H1 (cell line): ENCODE results near the gene SLC23A1. TPM values are rescaled to one million over a fixed set of nuclear protein-coding genes. Genes with fewer than 3 reads are reported as not detected.

ENCODE experiments used
- CTCF ChIA-PET: fragments of 300-600 bp; sonication (Branson Sonifier 250); formaldehyde crosslinking; loops from one replicate; lab custom pipeline; 2021; ENCODE audit not compliant: partially characterized antibody; lab: Charles Lee
- POLR2A ChIA-PET: fragments of 300-600 bp; sonication (Branson Sonifier 250); formaldehyde crosslinking; loops from one replicate; lab custom pipeline; 2021; ENCODE audit warnings: inconsistent platforms; ENCODE audit not compliant: partially characterized antibody; lab: Charles Lee
- DNase-seq, 2 experiments: peaks; one replicate each; pipeline versions ENCODE4 v3.0.0 to v3.0.0-alpha.2; 2010 to 2022; ENCODE audit warnings: low spot score in 2 of 2, low read depth in 1 of 2, mixed read lengths in 1 of 2
- FAIRE-seq: peaks from 2 replicates; lab custom pipeline; 2011; peaks lifted over from hg19 to GRCh38; lab: Jason Lieb, UNC
- H2AFZ ChIP-seq: 2 replicates; pipeline ENCODE4 v1.8.1; 2012; ENCODE audit warnings: low read length, inconsistent platforms
- H2AK5ac ChIP-seq: 2 replicates; pipeline ENCODE4 v1.6.1; 2013; ENCODE audit warnings: low read depth, low read length
- H2BK120ac ChIP-seq: replicated peaks from 2 replicates; pipeline ENCODE3; 2013; ENCODE audit warnings: low read depth, low read length, inconsistent platforms
- H2BK12ac ChIP-seq: 2 replicates; pipeline ENCODE4 v1.6.1; 2013; ENCODE audit warnings: low read depth, low read length
- H2BK15ac ChIP-seq: 2 replicates; pipeline ENCODE4 v1.6.1; 2013; ENCODE audit warnings: low read length
- H2BK20ac ChIP-seq: 2 replicates; pipeline ENCODE4 v1.6.1; 2013; ENCODE audit warnings: low read length
- H2BK5ac ChIP-seq: 2 replicates; pipeline ENCODE4 v1.6.1; 2013; ENCODE audit warnings: low read depth, low read length
- H3K14ac ChIP-seq: 2 replicates; pipeline ENCODE4 v1.6.1; 2013; ENCODE audit warnings: inconsistent platforms; ENCODE audit not compliant: insufficient read length
- H3K18ac ChIP-seq: 2 replicates; pipeline ENCODE4 v1.6.1; 2013; ENCODE audit warnings: low read length; ENCODE audit errors: extremely low read depth
- H3K23ac ChIP-seq: 2 replicates; pipeline ENCODE4 v1.6.1; 2013; ENCODE audit warnings: inconsistent platforms; ENCODE audit not compliant: insufficient read length
- H3K23me2 ChIP-seq: 2 replicates; pipeline ENCODE4 v1.6.1; 2013; ENCODE audit warnings: low read depth, low read length
- H3K27ac ChIP-seq: 2 replicates; pipeline ENCODE4 v1.6.1; 2011; ENCODE audit warnings: low read depth, low read length, inconsistent platforms
- H3K27me3 ChIP-seq, 4 experiments: replicated peaks in 1 of 4; 1 replicate in 1 of 4; 2 replicates in 3 of 4; pipeline versions ENCODE4 v1.6.1 to v1.8.1; 2011 to 2013; ENCODE audit warnings: low read length in 3 of 4, mild to moderate bottlenecking in 3 of 4, inconsistent platforms in 2 of 4, mixed read lengths in 2 of 4, moderate library complexity in 1 of 4; ENCODE audit not compliant: control insufficient read depth in 3 of 4, insufficient read depth in 3 of 4; ENCODE audit errors: extremely low read depth in 1 of 4
- H3K36me3 ChIP-seq, 4 experiments: 2 replicates each; pipeline versions ENCODE4 v1.6.1 to v1.8.1; 2011 to 2013; ENCODE audit warnings: mild to moderate bottlenecking in 4 of 4, low read length in 3 of 4, moderate library complexity in 2 of 4, control low read depth in 1 of 4, inconsistent platforms in 1 of 4; ENCODE audit not compliant: insufficient read depth in 4 of 4, control insufficient read depth in 2 of 4
- H3K4ac ChIP-seq: replicated peaks from 2 replicates; pipeline ENCODE3; 2013; ENCODE audit warnings: low read length, low read depth, mixed read lengths, inconsistent platforms; ENCODE audit not compliant: insufficient read length
- H3K4me1 ChIP-seq, 4 experiments: replicated peaks in 1 of 4; 1 replicate in 1 of 4; 2 replicates in 3 of 4; pipeline versions ENCODE4 v1.6.1 to v1.8.1; 2011 to 2013; ENCODE audit warnings: low read length in 3 of 4, inconsistent platforms in 2 of 4, mixed read lengths in 1 of 4; ENCODE audit not compliant: insufficient read depth in 4 of 4, control insufficient read depth in 3 of 4
- H3K4me2 ChIP-seq, 2 experiments: 2 replicates each; pipeline versions ENCODE4 v1.6.1 to v1.8.1; 2011 to 2013; ENCODE audit warnings: low read depth in 2 of 2, low read length in 2 of 2, control low read depth in 1 of 2, inconsistent platforms in 1 of 2, mild to moderate bottlenecking in 1 of 2; ENCODE audit not compliant: insufficient read depth in 1 of 2
- H3K4me3 ChIP-seq, 4 experiments: fragments of 200-600, 300-600 bp in 1 of 4; sonication (generic), shearing (Covaris generic), sonication (Bioruptor Twin) in 1 of 4; 2 replicates each; pipeline versions ENCODE4 v1.5.1 to v1.8.1; 2011 to 2016; ENCODE audit warnings: low read length in 4 of 4, low read depth in 3 of 4, control low read depth in 2 of 4, inconsistent platforms in 2 of 4, mild to moderate bottlenecking in 2 of 4, mixed read lengths in 1 of 4, moderate library complexity in 1 of 4; ENCODE audit not compliant: insufficient read depth in 2 of 4; ENCODE audit errors: extremely low read depth in 1 of 4
- H3K56ac ChIP-seq: replicated peaks from 2 replicates; pipeline ENCODE3; 2013; ENCODE audit warnings: low read depth, mild to moderate bottlenecking, mixed read lengths, low read length, inconsistent platforms; ENCODE audit not compliant: insufficient read length
- H3K79me1 ChIP-seq: 2 replicates; pipeline ENCODE4 v1.6.1; 2013; ENCODE audit warnings: low read depth, low read length, control low read depth
- H3K79me2 ChIP-seq, 2 experiments: 2 replicates each; pipeline versions ENCODE4 v1.6.1 to v1.8.1; 2012 to 2013; ENCODE audit warnings: low read length in 2 of 2, mild to moderate bottlenecking in 2 of 2, inconsistent platforms in 1 of 2; ENCODE audit not compliant: insufficient read depth in 2 of 2, control insufficient read depth in 1 of 2
- H3K9ac ChIP-seq, 4 experiments: replicated peaks in 1 of 4; 1 replicate in 1 of 4; 2 replicates in 3 of 4; pipeline versions ENCODE4 v1.6.1 to v1.8.1; 2011 to 2013; ENCODE audit warnings: low read depth in 3 of 4, low read length in 3 of 4, control low read depth in 2 of 4, mild to moderate bottlenecking in 2 of 4, moderate library complexity in 2 of 4, inconsistent platforms in 1 of 4; ENCODE audit errors: extremely low read depth in 1 of 4
- H3K9me3 ChIP-seq, 2 experiments: 2 replicates each; pipeline versions ENCODE4 v1.6.1 to v1.8.1; 2012 to 2013; ENCODE audit warnings: mild to moderate bottlenecking in 2 of 2, moderate library complexity in 2 of 2, control low read depth in 1 of 2, inconsistent platforms in 1 of 2, low read depth in 1 of 2, low read length in 1 of 2, mixed read lengths in 1 of 2; ENCODE audit not compliant: insufficient read depth in 2 of 2
- H4K20me1 ChIP-seq, 2 experiments: replicated peaks in 1 of 2; 2 replicates each; pipeline versions ENCODE3 to v1.8.1; 2011 to 2013; ENCODE audit warnings: inconsistent platforms in 2 of 2, low read length in 2 of 2, mild to moderate bottlenecking in 1 of 2; ENCODE audit not compliant: insufficient read depth in 2 of 2, control insufficient read depth in 1 of 2
- H4K5ac ChIP-seq: 2 replicates; pipeline ENCODE4 v1.6.1; 2013; ENCODE audit warnings: low read length, low read depth, mixed read lengths, inconsistent platforms; ENCODE audit not compliant: insufficient read length
- H4K8ac ChIP-seq: 2 replicates; pipeline ENCODE4 v1.8.0; 2013; ENCODE audit warnings: mild to moderate bottlenecking, moderate library complexity, low read length, inconsistent platforms; ENCODE audit not compliant: insufficient read depth; ENCODE audit errors: extremely low read depth
- H4K91ac ChIP-seq: replicated peaks from 2 replicates; pipeline ENCODE3; 2013; ENCODE audit warnings: low read length, mixed read lengths, inconsistent platforms; ENCODE audit not compliant: insufficient read length
- CBX5 ChIP-seq: fragments of 300-800, 300-1000 bp; sonication (generic); IDR thresholded peaks from 2 replicates; pipeline ENCODE4 v1.7.1; 2016; ENCODE audit warnings: antibody characterized with exemption, low read length, low read depth
- SUZ12 ChIP-seq: fragments of 200-600 bp; sonication (generic); IDR thresholded peaks from 2 replicates; pipeline ENCODE4 v1.6.1; 2012; ENCODE audit warnings: mild to moderate bottlenecking, inconsistent platforms, low read length, moderate library complexity, mixed read lengths
- YY1 ChIP-seq: IDR thresholded peaks from 2 replicates; pipeline ENCODE4 v1.6.1; 2011; ENCODE audit warnings: low read depth, mild to moderate bottlenecking, low read length
- WGBS, 2 experiments: shearing (Covaris generic) in 1 of 2; methylation state at CpG; one replicate each; pipeline versions ENCODE4 v1.1.6 to v1.1.7; 2013 to 2015; ENCODE audit warnings: low lambda C conversion rate in 2 of 2, mixed read lengths in 2 of 2, inconsistent platforms in 1 of 2, low coverage in 1 of 2, missing lambda C conversion rate in 1 of 2; ENCODE audit not compliant: insufficient replicate concordance in 2 of 2, insufficient coverage in 1 of 2, insufficient read length in 1 of 2; ENCODE audit errors: extremely low coverage in 1 of 2, missing lambda C conversion rate in 1 of 2; 5-methylcytosine and 5-hydroxymethylcytosine counted together
- polyA plus RNA-seq, 7 experiments: library from polyadenylated mRNA; depleted of rRNA in 3 of 7; stranded (reverse) in 5 of 7; unstranded in 2 of 7; fragments of >200 nt in 5 of 7; fragments of 200-250 nt in 2 of 7; gene quantifications; 1 replicate in 5 of 7; 2 replicates in 1 of 7; 4 replicates in 1 of 7; pipeline versions ENCODE4 v1.2.1 to v1.2.3, GENCODE V29; 2011 to 2013; ENCODE audit warnings: missing spikeins in 2 of 7, mixed read lengths in 2 of 7
- total RNA-seq: library from RNA; stranded (reverse); fragmentation: NEBNext Ultra II Directional; extraction: Animal tissue kit (Norgen Biotek cat#: 25700); gene quantifications from 2 replicates; pipeline ENCODE4 v1.2.1, GENCODE V29; 2021

SLC23A1 gene
- total and polyA plus RNA-seq, 2 of the 8 experiments (the other 6 are each of a cell fraction or from before 2014, with no cell fraction given), result not detected

GRCh38 chr5:139396691-139397090 is 13.6 kb upstream of the SLC23A1 start:
- no peak overlapping the region for H4K91ac ChIP-seq
- TF ChIP-seq SUZ12 (no peak), CBX5 (no peak), YY1 (peak; percentile 86)
- peaks cover 0 to 3% of the 10 kb centered on the region in 2 experiments for H4K20me1 ChIP-seq
- H3K23me2 ChIP-seq, result peaks cover 27% of the 10 kb centered on the region; the same call in 1 of the 2 replicates
- peaks cover 0 to 26% (median 14%) of the 10 kb centered on the region in 4 experiments; a peak in 6 of 7 replicates for H3K4me1 ChIP-seq
- POLR2A ChIA-PET, result interaction anchor here (1.6 to 3.9 kb wide), 6 partner anchors 14 to 120 kb away, joined by 5 to 14 read pairs (median 8); partner anchors contain the start of genes MATR3 and PAIP2
- no peak for FAIRE-seq
- no peak overlapping the region for H4K5ac ChIP-seq
- no peak overlapping the region for H3K23ac ChIP-seq
- H3K36me3 ChIP-seq, result peaks cover 0 to 6% (median 3%) of the 10 kb centered on the region in 4 experiments; a peak in 2 of 8 replicates
- H2BK120ac ChIP-seq, result no peak overlapping the region
- H2AFZ ChIP-seq, result no peak overlapping the region
- DNase-seq, result no peak
- no peak overlapping the region for H3K56ac ChIP-seq
- no peaks in the 10 kb centered on the region for H3K9me3 ChIP-seq
- H2BK12ac ChIP-seq, result no peak overlapping the region
- H3K18ac ChIP-seq, result no peak overlapping the region; the same call in 1 of the 2 replicates
- H3K79me1 ChIP-seq, result no peaks in the 10 kb centered on the region
- no peak overlapping the region for H2BK15ac ChIP-seq
- H3K27ac ChIP-seq, result no peak overlapping the region
- no peak overlapping the region for H3K9ac ChIP-seq
- CTCF ChIA-PET, result interaction anchor here (0.8 to 1.5 kb wide), 5 partner anchors 10 to 397 kb away, joined by 3 to 5 read pairs (median 3); partner anchors contain the start of gene MATR3
- no peak overlapping the region for H3K14ac ChIP-seq
- WGBS, 2 experiments, result 89% methylated on average over 8 of the region's 8 CpGs; no CpG with 5 or more reads in 1 of the 2 experiments
- no peak overlapping the region for H4K8ac ChIP-seq
- peaks cover 14 to 34% (median 28%) of the 10 kb centered on the region in 4 experiments; a peak in 6 of 7 replicates for H3K27me3 ChIP-seq
- H2BK20ac ChIP-seq, result no peak overlapping the region
- no peaks in the 10 kb centered on the region for H3K79me2 ChIP-seq
- H2AK5ac ChIP-seq, result no peak overlapping the region
- H3K4ac ChIP-seq, result no peak overlapping the region
- no peak overlapping the region for H3K4me3 ChIP-seq
- no peak overlapping the region for H3K4me2 ChIP-seq
- H2BK5ac ChIP-seq, result no peak overlapping the region
